ENCODE data around the gene CSMD2. TPM values are rescaled to one million over a fixed set of nuclear protein-coding genes. Genes with fewer than 3 reads are reported as not detected.

CSMD2 gene
- total and polyA plus RNA-seq, 2 of the 8 experiments (the other 6 are each of a cell fraction or from before 2014, with no cell fraction given) = 7.0 to 14.7 TPM

- Histone ChIP-seq H3K9me3 (ENCODE audit: insufficient read depth in 2 of 2, low read depth in 1 of 2, low read length in 1 of 2) (no peaks in the 10 kb centered on the region; a peak in 2 of 4 replicates), H4K20me1 (replicated peaks in 1 of 2; ENCODE audit: control insufficient read depth in 1 of 2, insufficient read depth in 2 of 2, low read length in 2 of 2) (no peaks in the 10 kb centered on the region), H2BK20ac (ENCODE audit: low read length) (no peak overlapping the region), H3K23me2 (ENCODE audit: low read depth, low read length) (no peaks in the 10 kb centered on the region), H2BK15ac (ENCODE audit: low read length) (no peak overlapping the region), H3K36me3 (ENCODE audit: control insufficient read depth in 2 of 4, insufficient read depth in 4 of 4, low read length in 3 of 4) (peaks cover 0 to 14% (median 4%) of the 10 kb centered on the region in 4 experiments; a peak in 3 of 8 replicates), H2AK5ac (ENCODE audit: low read depth, low read length) (no peak overlapping the region), H2BK5ac (ENCODE audit: low read depth, low read length) (no peak overlapping the region), H4K8ac (ENCODE audit: extremely low read depth, insufficient read depth, low read length) (no peak overlapping the region), H3K9ac (replicated peaks in 1 of 4; ENCODE audit: extremely low read depth in 1 of 4, low read depth in 3 of 4, low read length in 3 of 4) (no peak overlapping the region), H3K23ac (ENCODE audit: insufficient read length) (no peak overlapping the region), H3K4me2 (ENCODE audit: insufficient read depth in 1 of 2, low read depth in 2 of 2, low read length in 2 of 2) (no peak overlapping the region), H3K4ac (replicated peaks; ENCODE audit: insufficient read length, low read depth, low read length) (no peak overlapping the region), H2AFZ (ENCODE audit: low read length) (no peak overlapping the region), H2BK12ac (ENCODE audit: low read depth, low read length) (no peak overlapping the region), H3K79me1 (ENCODE audit: low read depth, low read length) (no peaks in the 10 kb centered on the region), H3K4me3 (ENCODE audit: extremely low read depth in 1 of 4, insufficient read depth in 2 of 4, low read depth in 3 of 4, low read length in 4 of 4) (no peak overlapping the region), H4K5ac (ENCODE audit: insufficient read length, low read depth, low read length) (no peak overlapping the region), H3K4me1 (replicated peaks in 1 of 4; ENCODE audit: control insufficient read depth in 3 of 4, insufficient read depth in 4 of 4, low read length in 3 of 4) (no peaks in the 10 kb centered on the region; a peak in 2 of 7 replicates), H3K14ac (ENCODE audit: insufficient read length) (no peak overlapping the region), H3K27ac (ENCODE audit: low read depth, low read length) (no peak overlapping the region), H3K79me2 (ENCODE audit: control insufficient read depth in 1 of 2, insufficient read depth in 2 of 2, low read length in 2 of 2) (no peaks in the 10 kb centered on the region), H3K18ac (ENCODE audit: extremely low read depth, low read length) (no peak overlapping the region), H4K91ac (replicated peaks; ENCODE audit: insufficient read length, low read length) (no peak overlapping the region), H3K56ac (replicated peaks; ENCODE audit: insufficient read length, low read depth, low read length) (no peak overlapping the region), H3K27me3 (replicated peaks in 1 of 4; ENCODE audit: control insufficient read depth in 3 of 4, extremely low read depth in 1 of 4, insufficient read depth in 3 of 4, low read length in 3 of 4) (no peaks in the 10 kb centered on the region), H2BK120ac (replicated peaks; ENCODE audit: low read depth, low read length) (no peak overlapping the region)
- ChIA-PET CTCF (ENCODE audit: partially characterized antibody) (no interaction called here), POLR2A (ENCODE audit: partially characterized antibody) (no interaction called here)
- DNase-seq (ENCODE audit: low read depth in 1 of 2, low spot score in 2 of 2) (peak in 1 of 2 experiments; percentile 4), FAIRE-seq (no peak)
- WGBS, 2 experiments (ENCODE audit: extremely low coverage in 1 of 2, insufficient coverage in 1 of 2, insufficient read length in 1 of 2, insufficient replicate concordance in 2 of 2, low coverage in 1 of 2, low lambda C conversion rate in 2 of 2, missing lambda C conversion rate in 1 of 2) = 88% methylated on average over 5 of the region's 5 CpGs; no CpG with 5 or more reads in 1 of the 2 experiments
- TF ChIP-seq SP1 (IDR thresholded peaks at IDR 0.05; ENCODE audit: low read depth, low read length) (no peak), JUN (IDR thresholded peaks at IDR 0.05; ENCODE audit: low read depth, low read length) (no peak), YY1 (IDR thresholded peaks at IDR 0.05; ENCODE audit: low read depth, low read length) (no peak), EGR1 (IDR thresholded peaks at IDR 0.05; ENCODE audit: borderline replicate concordance, low read depth, low read length) (no peak), SRF (IDR thresholded peaks at IDR 0.05; ENCODE audit: low read depth, low read length) (no peak), ATF3 (IDR thresholded peaks at IDR 0.05; ENCODE audit: insufficient read depth, low read depth, low read length) (no peak), CHD2 (IDR thresholded peaks at IDR 0.05; ENCODE audit: low read length) (no peak)
Observed at GRCh38 chr1:33810571-33810970, 354.5 kb downstream of the CSMD2 start.
